Testis (tissue), 2 donors: Measurements from ENCODE around the gene RPS6KL1.

Experiments
- POLR2A ChIP-seq: fragments of 450-650 bp; IDR thresholded peaks from one replicate; pipeline ENCODE4 v1.6.1; 2017; ENCODE audit warnings: antibody characterized with exemption, mild to moderate bottlenecking, moderate library complexity
- TF ChIP-seq, protein P1 (sequence below), 3 experiments: fragments of 450-650 bp in 2 of 3; fragments of 200-600 bp in 1 of 3; sonication (generic) in 1 of 3; IDR thresholded peaks; one replicate each; pipeline ENCODE4 v1.5.1; 2016 to 2019; ENCODE audit warnings: antibody characterized with exemption in 3 of 3, mild to moderate bottlenecking in 2 of 3, moderate library complexity in 1 of 3

- TF ChIP-seq, protein P1, sequence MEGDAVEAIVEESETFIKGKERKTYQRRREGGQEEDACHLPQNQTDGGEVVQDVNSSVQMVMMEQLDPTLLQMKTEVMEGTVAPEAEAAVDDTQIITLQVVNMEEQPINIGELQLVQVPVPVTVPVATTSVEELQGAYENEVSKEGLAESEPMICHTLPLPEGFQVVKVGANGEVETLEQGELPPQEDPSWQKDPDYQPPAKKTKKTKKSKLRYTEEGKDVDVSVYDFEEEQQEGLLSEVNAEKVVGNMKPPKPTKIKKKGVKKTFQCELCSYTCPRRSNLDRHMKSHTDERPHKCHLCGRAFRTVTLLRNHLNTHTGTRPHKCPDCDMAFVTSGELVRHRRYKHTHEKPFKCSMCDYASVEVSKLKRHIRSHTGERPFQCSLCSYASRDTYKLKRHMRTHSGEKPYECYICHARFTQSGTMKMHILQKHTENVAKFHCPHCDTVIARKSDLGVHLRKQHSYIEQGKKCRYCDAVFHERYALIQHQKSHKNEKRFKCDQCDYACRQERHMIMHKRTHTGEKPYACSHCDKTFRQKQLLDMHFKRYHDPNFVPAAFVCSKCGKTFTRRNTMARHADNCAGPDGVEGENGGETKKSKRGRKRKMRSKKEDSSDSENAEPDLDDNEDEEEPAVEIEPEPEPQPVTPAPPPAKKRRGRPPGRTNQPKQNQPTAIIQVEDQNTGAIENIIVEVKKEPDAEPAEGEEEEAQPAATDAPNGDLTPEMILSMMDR (IDR thresholded peaks at IDR 0.05) = no peak
- no peak for TF ChIP-seq POLR2A
These were observed 30.3 kb downstream of the RPS6KL1 start for GRCh38 chr14:74892745-74893144.
